ENCODE measurements around the gene C20orf141.

- TF ChIP-seq CTCF (conservative IDR thresholded peaks at IDR 0.05; ENCODE audit: low read depth, low read length) (no peak), POLR2A (IDR thresholded peaks at IDR 0.05; ENCODE audit: low read depth, low read length) (no peak), BHLHE40 (IDR thresholded peaks at IDR 0.05; ENCODE audit: low read depth, low read length) (no peak), RAD21 (IDR thresholded peaks at IDR 0.05; ENCODE audit: low read length) (no peak), FOS (IDR thresholded peaks at IDR 0.05; ENCODE audit: low read depth, low read length) (no peak), CHD1 (IDR thresholded peaks at IDR 0.05; ENCODE audit: low read depth, low read length) (no peak), USF2 (IDR thresholded peaks at IDR 0.05; ENCODE audit: low read depth, low read length) (no peak), ELK1 (IDR thresholded peaks at IDR 0.05; ENCODE audit: borderline replicate concordance, low read depth, low read length) (no peak), SMC3 (IDR thresholded peaks at IDR 0.05; ENCODE audit: low read depth, low read length) (no peak), MAZ (IDR thresholded peaks at IDR 0.05; ENCODE audit: borderline replicate concordance, low read depth, low read length) (no peak), MXI1 (IDR thresholded peaks at IDR 0.05; ENCODE audit: borderline replicate concordance, low read depth, low read length) (no peak), RCOR1 (IDR thresholded peaks at IDR 0.05; ENCODE audit: insufficient replicate concordance, low read length) (no peak), CEBPB (IDR thresholded peaks at IDR 0.05; ENCODE audit: low read depth, low read length) (no peak)
Observed at GRCh38 chr20:2775139-2775538, 39.6 kb upstream of the C20orf141 start.
